ENCODE data around the gene SEL1L3. TPM values are rescaled to one million over a fixed set of nuclear protein-coding genes. Genes with fewer than 3 reads are reported as not detected.

Gene SEL1L3
- total RNA-seq, 1 donor from 2014 or later, result 13.3 TPM

GRCh38 chr4:25727711-25728493 is 134.9 kb downstream of the SEL1L3 start:
- no peaks in the 10 kb centered on the region for H3K27me3 ChIP-seq
- no peaks in the 10 kb centered on the region for H3K9me3 ChIP-seq
- intact Hi-C loops (cut with DNase I), result no loop called here
- H3K4me1 ChIP-seq, result no peaks in the 10 kb centered on the region
- DNase-seq (ENCODE audit: low spot score in 2 of 2), result no peak
- H3K27ac ChIP-seq, result no peak overlapping the region
- no peak overlapping the region for H3K4me3 ChIP-seq
- no peaks in the 10 kb centered on the region for H3K36me3 ChIP-seq
- no peak for TF ChIP-seq CTCF (IDR thresholded peaks at IDR 0.05)

GRCh38 chr4:25725870-25726269 is 136.9 kb downstream of the SEL1L3 start:
- H3K27ac ChIP-seq, result no peak overlapping the region
- TF ChIP-seq CTCF (IDR thresholded peaks at IDR 0.05), result no peak
- no peaks in the 10 kb centered on the region for H3K36me3 ChIP-seq
- intact Hi-C loops (cut with DNase I), result no loop called here
- H3K27me3 ChIP-seq, result no peaks in the 10 kb centered on the region
- H3K9me3 ChIP-seq, result no peaks in the 10 kb centered on the region
- no peak overlapping the region for H3K4me3 ChIP-seq
- H3K4me1 ChIP-seq, result no peaks in the 10 kb centered on the region
- no peak for DNase-seq (ENCODE audit: low spot score in 2 of 2)

- Histone ChIP-seq H3K4me1 (no peaks in the 10 kb centered on the region), H3K4me3 (no peak overlapping the region), H3K9me3 (no peaks in the 10 kb centered on the region), H3K36me3 (no peaks in the 10 kb centered on the region), H3K27me3 (no peaks in the 10 kb centered on the region), H3K27ac (no peak overlapping the region)
- TF ChIP-seq CTCF (IDR thresholded peaks at IDR 0.05), result no peak
- intact Hi-C loops (cut with DNase I), result no loop called here
- no peak for DNase-seq (ENCODE audit: low spot score in 2 of 2)
Measured at GRCh38 chr4:25723409-25723808, 139.4 kb downstream of the SEL1L3 start.

- Histone ChIP-seq H3K27ac (no peak overlapping the region), H3K9me3 (no peaks in the 10 kb centered on the region), H3K27me3 (no peaks in the 10 kb centered on the region), H3K4me1 (no peaks in the 10 kb centered on the region), H3K4me3 (no peak overlapping the region), H3K36me3 (no peaks in the 10 kb centered on the region)
- TF ChIP-seq CTCF (IDR thresholded peaks at IDR 0.05), result no peak
- intact Hi-C loops (cut with DNase I), result no loop called here
- DNase-seq (ENCODE audit: low spot score in 2 of 2), result no peak
Measured at GRCh38 chr4:25722964-25723363, 139.8 kb downstream of the SEL1L3 start.

GRCh38 chr4:25713812-25714211 is 149.0 kb downstream of the SEL1L3 start:
- Histone ChIP-seq H3K4me1 (no peaks in the 10 kb centered on the region), H3K27me3 (no peaks in the 10 kb centered on the region), H3K36me3 (no peaks in the 10 kb centered on the region), H3K4me3 (no peak overlapping the region), H3K9me3 (no peaks in the 10 kb centered on the region), H3K27ac (no peak overlapping the region)
- no peak for DNase-seq (ENCODE audit: low spot score in 2 of 2)
- no peak for TF ChIP-seq CTCF (IDR thresholded peaks at IDR 0.05)
- intact Hi-C loops (cut with DNase I), result no loop called here

Measured in ascending aorta (tissue), 2 donors.